DND-41 (cell line): ENCODE measurements around the gene DNAJC6.

Experiments
- ATAC-seq: fragments of 200-7000 bp; cut with Tn5 transposase; 3 replicates; pipeline ENCODE4 v1.9.1; 2021; ENCODE audit warnings: low read depth; ENCODE audit not compliant: insufficient read depth
- DNase-seq: peaks from one replicate; pipeline ENCODE4 v3.0.0-alpha.2; 2020
- H2AFZ ChIP-seq: 2 replicates; pipeline ENCODE4 v1.6.0; 2012; ENCODE audit warnings: low read depth, low read length
- H3K27ac ChIP-seq: 2 replicates; pipeline ENCODE4 v1.5.1; 2012; ENCODE audit warnings: low read length, inconsistent platforms
- H3K27me3 ChIP-seq: fragments of 200-600 bp; sonication (generic); 2 replicates; pipeline ENCODE4 v1.6.0; 2012; ENCODE audit warnings: low read length, mild to moderate bottlenecking, inconsistent platforms; ENCODE audit not compliant: insufficient read depth, poor library complexity
- H3K36me3 ChIP-seq: 2 replicates; pipeline ENCODE4 v1.5.1; 2012; ENCODE audit warnings: low read length, inconsistent platforms; ENCODE audit not compliant: insufficient read depth
- H3K4me1 ChIP-seq: 2 replicates; pipeline ENCODE4 v1.5.1; 2012; ENCODE audit warnings: mild to moderate bottlenecking, low read length; ENCODE audit not compliant: insufficient read depth
- H3K4me2 ChIP-seq: 2 replicates; pipeline ENCODE4 v1.6.0; 2012; ENCODE audit warnings: mild to moderate bottlenecking, moderate library complexity, low read length, inconsistent platforms; ENCODE audit not compliant: insufficient read depth
- H3K4me3 ChIP-seq, 2 experiments: fragments of 200-600 bp in 1 of 2; shearing (Covaris generic) in 1 of 2; 2 replicates each; pipeline ENCODE4 v1.5.1; 2012 to 2016; ENCODE audit warnings: inconsistent platforms in 2 of 2, low read length in 2 of 2, mild to moderate bottlenecking in 2 of 2, low read depth in 1 of 2, moderate library complexity in 1 of 2
- H3K79me2 ChIP-seq: 2 replicates; pipeline ENCODE4 v1.6.0; 2012; ENCODE audit warnings: low read length, inconsistent platforms; ENCODE audit not compliant: insufficient read depth
- H3K9ac ChIP-seq: 2 replicates; pipeline ENCODE4 v1.6.0; 2012; ENCODE audit warnings: low read depth, mild to moderate bottlenecking, inconsistent platforms, low read length, moderate library complexity
- H3K9me3 ChIP-seq: 2 replicates; pipeline ENCODE4 v1.5.1; 2012; ENCODE audit warnings: low read length, moderate library complexity, mild to moderate bottlenecking, inconsistent platforms; ENCODE audit not compliant: insufficient read depth, severe bottlenecking
- H4K20me1 ChIP-seq: 2 replicates; pipeline ENCODE4 v1.6.0; 2012; ENCODE audit warnings: low read length; ENCODE audit not compliant: insufficient read depth
- EZH2 ChIP-seq: IDR thresholded peaks from 3 replicates; pipeline ENCODE4 v1.6.1; 2012; ENCODE audit warnings: borderline replicate concordance, low read depth, mild to moderate bottlenecking, moderate library complexity, low read length, inconsistent platforms; ENCODE audit not compliant: severe bottlenecking
- TF ChIP-seq, protein P1 (sequence below): IDR thresholded peaks from 2 replicates; pipeline ENCODE4 v1.5.1; 2012; ENCODE audit warnings: borderline replicate concordance, low read length, moderate library complexity, mild to moderate bottlenecking; ENCODE audit not compliant: poor library complexity, severe bottlenecking; ENCODE audit errors: extremely low read depth

Gene DNAJC6

DNA sequence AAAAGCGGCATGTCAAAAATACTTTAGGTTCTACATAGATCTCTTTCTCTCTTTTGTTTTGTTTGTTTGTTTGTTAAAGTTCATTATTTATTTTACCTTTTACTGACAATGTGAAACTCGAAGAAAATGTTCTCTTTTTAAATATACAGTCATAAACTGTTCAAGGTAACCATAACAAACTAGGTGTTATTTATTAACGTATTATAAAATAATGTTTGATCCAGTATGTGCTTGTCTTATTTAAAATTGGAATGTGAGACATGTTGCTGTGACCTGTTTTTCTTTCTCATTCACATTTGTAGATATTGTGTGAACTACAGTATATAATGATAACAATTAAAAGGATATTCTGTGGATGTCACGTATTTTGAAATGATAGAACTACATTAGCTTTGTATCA lies 105.2 kb downstream of the DNAJC6 start:
- no peak overlapping the region for H2AFZ ChIP-seq
- no peak overlapping the region for H3K9ac ChIP-seq
- H3K4me1 ChIP-seq, result peaks cover 6% of the 10 kb centered on the region
- TF ChIP-seq, protein P1, sequence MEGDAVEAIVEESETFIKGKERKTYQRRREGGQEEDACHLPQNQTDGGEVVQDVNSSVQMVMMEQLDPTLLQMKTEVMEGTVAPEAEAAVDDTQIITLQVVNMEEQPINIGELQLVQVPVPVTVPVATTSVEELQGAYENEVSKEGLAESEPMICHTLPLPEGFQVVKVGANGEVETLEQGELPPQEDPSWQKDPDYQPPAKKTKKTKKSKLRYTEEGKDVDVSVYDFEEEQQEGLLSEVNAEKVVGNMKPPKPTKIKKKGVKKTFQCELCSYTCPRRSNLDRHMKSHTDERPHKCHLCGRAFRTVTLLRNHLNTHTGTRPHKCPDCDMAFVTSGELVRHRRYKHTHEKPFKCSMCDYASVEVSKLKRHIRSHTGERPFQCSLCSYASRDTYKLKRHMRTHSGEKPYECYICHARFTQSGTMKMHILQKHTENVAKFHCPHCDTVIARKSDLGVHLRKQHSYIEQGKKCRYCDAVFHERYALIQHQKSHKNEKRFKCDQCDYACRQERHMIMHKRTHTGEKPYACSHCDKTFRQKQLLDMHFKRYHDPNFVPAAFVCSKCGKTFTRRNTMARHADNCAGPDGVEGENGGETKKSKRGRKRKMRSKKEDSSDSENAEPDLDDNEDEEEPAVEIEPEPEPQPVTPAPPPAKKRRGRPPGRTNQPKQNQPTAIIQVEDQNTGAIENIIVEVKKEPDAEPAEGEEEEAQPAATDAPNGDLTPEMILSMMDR, result no peak
- no peak for TF ChIP-seq EZH2
- H3K36me3 ChIP-seq, result no peaks in the 10 kb centered on the region
- ATAC-seq (no peak), DNase-seq (no peak)
- no peak overlapping the region for H3K4me2 ChIP-seq
- no peaks in the 10 kb centered on the region for H4K20me1 ChIP-seq
- no peak overlapping the region for H3K27ac ChIP-seq
- H3K9me3 ChIP-seq, result no peaks in the 10 kb centered on the region
- no peaks in the 10 kb centered on the region for H3K27me3 ChIP-seq
- H3K4me3 ChIP-seq, result no peak overlapping the region
- H3K79me2 ChIP-seq, result no peaks in the 10 kb centered on the region

DNA sequence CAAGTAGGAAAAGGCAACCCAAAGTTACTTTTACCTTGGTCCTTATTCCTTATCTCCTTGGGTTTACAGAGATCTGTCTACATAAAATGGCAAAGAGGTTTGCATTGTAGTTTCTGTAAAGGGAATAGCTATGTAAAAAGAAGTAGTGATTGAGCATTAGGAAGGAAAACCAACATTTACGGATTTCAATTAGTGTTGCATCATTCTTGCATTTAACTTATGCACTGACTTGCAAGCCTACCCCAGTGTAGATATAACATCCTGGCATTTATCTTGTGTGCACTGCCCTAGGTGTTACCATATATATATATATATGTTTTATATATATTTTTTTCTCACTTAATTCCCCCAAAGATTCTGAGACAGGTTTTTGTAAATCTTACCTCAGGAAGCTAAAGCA lies 107.4 kb downstream of the DNAJC6 start:
- no peaks in the 10 kb centered on the region for H3K9me3 ChIP-seq
- TF ChIP-seq, protein P1, result no peak
- no peak for TF ChIP-seq EZH2
- H3K27me3 ChIP-seq, result no peaks in the 10 kb centered on the region
- DNase-seq (no peak), ATAC-seq (no peak)
- no peak overlapping the region for H3K27ac ChIP-seq
- H3K4me1 ChIP-seq, result peaks cover 17% of the 10 kb centered on the region
- H4K20me1 ChIP-seq, result no peaks in the 10 kb centered on the region
- no peaks in the 10 kb centered on the region; the same call in 1 of the 2 replicates for H3K36me3 ChIP-seq
- peaks cover 11% of the 10 kb centered on the region for H3K79me2 ChIP-seq
- no peak overlapping the region for H3K4me3 ChIP-seq
- H3K4me2 ChIP-seq, result no peak overlapping the region
- no peak overlapping the region for H3K9ac ChIP-seq
- H2AFZ ChIP-seq, result no peak overlapping the region

DNA sequence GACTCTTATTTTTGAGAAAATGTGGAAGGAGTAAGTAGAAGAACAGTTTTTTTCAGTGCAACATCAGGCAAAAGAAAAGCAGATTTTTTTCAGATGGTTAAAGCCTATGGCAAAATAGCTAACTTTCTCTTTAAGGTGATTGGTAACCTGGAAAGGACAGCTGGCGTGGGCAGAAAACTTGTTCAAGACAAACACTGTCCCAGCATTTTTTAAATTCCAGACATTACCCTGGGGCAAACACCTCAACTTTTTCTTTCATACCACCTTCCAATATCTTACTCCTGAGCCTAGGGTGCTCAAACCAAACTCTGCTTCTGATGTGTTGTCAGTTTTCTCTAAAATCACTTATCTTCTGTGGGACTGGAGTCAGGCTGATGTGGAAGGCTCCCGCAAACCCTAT lies 108.4 kb downstream of the DNAJC6 start:
- H3K79me2 ChIP-seq, result peaks cover 21% of the 10 kb centered on the region
- H3K4me1 ChIP-seq, result peaks cover 27% of the 10 kb centered on the region
- no peaks in the 10 kb centered on the region for H3K9me3 ChIP-seq
- TF ChIP-seq EZH2, result no peak
- TF ChIP-seq, protein P1, result no peak
- H4K20me1 ChIP-seq, result no peaks in the 10 kb centered on the region
- no peak overlapping the region for H3K4me3 ChIP-seq
- no peak for ATAC-seq
- H3K9ac ChIP-seq, result no peak overlapping the region
- H3K27me3 ChIP-seq, result no peaks in the 10 kb centered on the region
- H3K4me2 ChIP-seq, result no peak overlapping the region
- no peak overlapping the region for H3K27ac ChIP-seq
- no peaks in the 10 kb centered on the region; the same call in 1 of the 2 replicates for H3K36me3 ChIP-seq
- H2AFZ ChIP-seq, result no peak overlapping the region
- no peak for DNase-seq
